Suprapubic skin (tissue), 4 donors: ENCODE data around the gene MAST3.

Experiments used
- CTCF ChIP-seq, 2 donors: fragments of 200-600 bp in 1 of 2; fragments of 450-650 bp in 1 of 2; sonication (generic) in 1 of 2; IDR thresholded peaks; one replicate each; pipeline ENCODE4 v1.5.1; 2016 to 2019; ENCODE audit warnings: antibody characterized with exemption in 2 of 2, mild to moderate bottlenecking in 1 of 2, moderate library complexity in 1 of 2
- EP300 ChIP-seq: sonication (generic); formaldehyde crosslinking; IDR thresholded peaks from one replicate; pipeline ENCODE4 v1.6.1; 2017; ENCODE audit warnings: antibody characterized with exemption
- POLR2A ChIP-seq, 2 donors: fragments of 450-650 bp; IDR thresholded peaks; one replicate each; pipeline ENCODE4 v1.6.1; 2017; ENCODE audit warnings: antibody characterized with exemption in 2 of 2, mild to moderate bottlenecking in 2 of 2, moderate library complexity in 2 of 2
- POLR2AphosphoS5 ChIP-seq, 3 donors: sonication (generic); formaldehyde crosslinking; IDR thresholded peaks; one replicate each; pipeline ENCODE4 v1.6.1; 2017; ENCODE audit warnings: antibody characterized with exemption in 3 of 3

- TF ChIP-seq CTCF (IDR thresholded peaks at IDR 0.05) (no peak), POLR2A (IDR thresholded peaks at IDR 0.05) (no peak), EP300 (no peak), POLR2AphosphoS5 (IDR thresholded peaks at IDR 0.05) (no peak)
These were observed 59.4 kb downstream of the MAST3 start for GRCh38 chr19:18156841-18157464.
